Measurements from ENCODE around the gene ARHGEF26.

DNA sequence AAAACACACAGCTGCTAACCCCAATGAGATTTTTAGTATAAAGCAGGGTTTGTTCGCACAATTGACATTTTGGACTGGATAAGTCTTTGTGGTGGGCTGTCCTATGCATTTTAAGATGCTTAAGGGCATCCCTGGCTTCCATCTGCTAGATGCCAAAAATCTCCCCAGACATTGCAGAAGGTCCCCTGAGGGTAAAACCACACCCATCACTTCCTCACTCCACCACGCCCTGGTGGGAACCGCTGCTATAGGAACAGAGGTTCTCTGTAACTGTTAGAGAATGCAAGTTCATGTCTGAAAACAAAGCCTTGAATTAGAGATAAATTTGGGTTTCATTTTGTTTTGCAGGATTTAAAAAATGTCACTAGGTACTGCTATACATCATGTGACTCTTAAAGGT lies 67.7 kb downstream of the ARHGEF26 start:
- TF ChIP-seq TCF4 (CRISPR knock-in tag; IDR thresholded peaks at IDR 0.05; ENCODE audit: borderline replicate concordance) (no peak), ZNF565 (CRISPR knock-in tag; conservative IDR thresholded peaks at IDR 0.05; ENCODE audit: low read depth) (no peak), OSR1 (CRISPR knock-in tag; IDR thresholded peaks at IDR 0.05) (no peak), ZFP30 (CRISPR knock-in tag; IDR thresholded peaks at IDR 0.05) (no peak), RARB (CRISPR knock-in tag; IDR thresholded peaks at IDR 0.05) (no peak), ZFP3 (CRISPR knock-in tag; IDR thresholded peaks at IDR 0.05) (no peak)
- TF ChIP-seq, protein P1, sequence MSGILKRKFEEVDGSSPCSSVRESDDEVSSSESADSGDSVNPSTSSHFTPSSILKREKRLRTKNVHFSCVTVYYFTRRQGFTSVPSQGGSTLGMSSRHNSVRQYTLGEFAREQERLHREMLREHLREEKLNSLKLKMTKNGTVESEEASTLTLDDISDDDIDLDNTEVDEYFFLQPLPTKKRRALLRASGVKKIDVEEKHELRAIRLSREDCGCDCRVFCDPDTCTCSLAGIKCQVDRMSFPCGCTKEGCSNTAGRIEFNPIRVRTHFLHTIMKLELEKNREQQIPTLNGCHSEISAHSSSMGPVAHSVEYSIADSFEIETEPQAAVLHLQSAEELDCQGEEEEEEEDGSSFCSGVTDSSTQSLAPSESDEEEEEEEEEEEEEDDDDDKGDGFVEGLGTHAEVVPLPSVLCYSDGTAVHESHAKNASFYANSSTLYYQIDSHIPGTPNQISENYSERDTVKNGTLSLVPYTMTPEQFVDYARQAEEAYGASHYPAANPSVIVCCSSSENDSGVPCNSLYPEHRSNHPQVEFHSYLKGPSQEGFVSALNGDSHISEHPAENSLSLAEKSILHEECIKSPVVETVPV (CRISPR knock-in tag; IDR thresholded peaks at IDR 0.05): no peak
- TF ChIP-seq, protein P2, sequence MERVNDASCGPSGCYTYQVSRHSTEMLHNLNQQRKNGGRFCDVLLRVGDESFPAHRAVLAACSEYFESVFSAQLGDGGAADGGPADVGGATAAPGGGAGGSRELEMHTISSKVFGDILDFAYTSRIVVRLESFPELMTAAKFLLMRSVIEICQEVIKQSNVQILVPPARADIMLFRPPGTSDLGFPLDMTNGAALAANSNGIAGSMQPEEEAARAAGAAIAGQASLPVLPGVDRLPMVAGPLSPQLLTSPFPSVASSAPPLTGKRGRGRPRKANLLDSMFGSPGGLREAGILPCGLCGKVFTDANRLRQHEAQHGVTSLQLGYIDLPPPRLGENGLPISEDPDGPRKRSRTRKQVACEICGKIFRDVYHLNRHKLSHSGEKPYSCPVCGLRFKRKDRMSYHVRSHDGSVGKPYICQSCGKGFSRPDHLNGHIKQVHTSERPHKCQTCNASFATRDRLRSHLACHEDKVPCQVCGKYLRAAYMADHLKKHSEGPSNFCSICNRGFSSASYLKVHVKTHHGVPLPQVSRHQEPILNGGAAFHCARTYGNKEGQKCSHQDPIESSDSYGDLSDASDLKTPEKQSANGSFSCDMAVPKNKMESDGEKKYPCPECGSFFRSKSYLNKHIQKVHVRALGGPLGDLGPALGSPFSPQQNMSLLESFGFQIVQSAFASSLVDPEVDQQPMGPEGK (CRISPR knock-in tag; IDR thresholded peaks at IDR 0.05; ENCODE audit: borderline replicate concordance): no peak
